Measurements from ENCODE around the gene ZC3H13.
A peak's percentile ranks its signal among the peaks of the same experiment; 100 is the strongest.

The ZC3H13 gene, protein sequence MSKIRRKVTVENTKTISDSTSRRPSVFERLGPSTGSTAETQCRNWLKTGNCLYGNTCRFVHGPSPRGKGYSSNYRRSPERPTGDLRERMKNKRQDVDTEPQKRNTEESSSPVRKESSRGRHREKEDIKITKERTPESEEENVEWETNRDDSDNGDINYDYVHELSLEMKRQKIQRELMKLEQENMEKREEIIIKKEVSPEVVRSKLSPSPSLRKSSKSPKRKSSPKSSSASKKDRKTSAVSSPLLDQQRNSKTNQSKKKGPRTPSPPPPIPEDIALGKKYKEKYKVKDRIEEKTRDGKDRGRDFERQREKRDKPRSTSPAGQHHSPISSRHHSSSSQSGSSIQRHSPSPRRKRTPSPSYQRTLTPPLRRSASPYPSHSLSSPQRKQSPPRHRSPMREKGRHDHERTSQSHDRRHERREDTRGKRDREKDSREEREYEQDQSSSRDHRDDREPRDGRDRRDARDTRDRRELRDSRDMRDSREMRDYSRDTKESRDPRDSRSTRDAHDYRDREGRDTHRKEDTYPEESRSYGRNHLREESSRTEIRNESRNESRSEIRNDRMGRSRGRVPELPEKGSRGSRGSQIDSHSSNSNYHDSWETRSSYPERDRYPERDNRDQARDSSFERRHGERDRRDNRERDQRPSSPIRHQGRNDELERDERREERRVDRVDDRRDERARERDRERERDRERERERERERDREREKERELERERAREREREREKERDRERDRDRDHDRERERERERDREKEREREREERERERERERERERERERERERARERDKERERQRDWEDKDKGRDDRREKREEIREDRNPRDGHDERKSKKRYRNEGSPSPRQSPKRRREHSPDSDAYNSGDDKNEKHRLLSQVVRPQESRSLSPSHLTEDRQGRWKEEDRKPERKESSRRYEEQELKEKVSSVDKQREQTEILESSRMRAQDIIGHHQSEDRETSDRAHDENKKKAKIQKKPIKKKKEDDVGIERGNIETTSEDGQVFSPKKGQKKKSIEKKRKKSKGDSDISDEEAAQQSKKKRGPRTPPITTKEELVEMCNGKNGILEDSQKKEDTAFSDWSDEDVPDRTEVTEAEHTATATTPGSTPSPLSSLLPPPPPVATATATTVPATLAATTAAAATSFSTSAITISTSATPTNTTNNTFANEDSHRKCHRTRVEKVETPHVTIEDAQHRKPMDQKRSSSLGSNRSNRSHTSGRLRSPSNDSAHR (N-terminal part only)
- total RNA-seq, result 84.6 to 150 (median 112) reads per million in 9 experiments

DNA sequence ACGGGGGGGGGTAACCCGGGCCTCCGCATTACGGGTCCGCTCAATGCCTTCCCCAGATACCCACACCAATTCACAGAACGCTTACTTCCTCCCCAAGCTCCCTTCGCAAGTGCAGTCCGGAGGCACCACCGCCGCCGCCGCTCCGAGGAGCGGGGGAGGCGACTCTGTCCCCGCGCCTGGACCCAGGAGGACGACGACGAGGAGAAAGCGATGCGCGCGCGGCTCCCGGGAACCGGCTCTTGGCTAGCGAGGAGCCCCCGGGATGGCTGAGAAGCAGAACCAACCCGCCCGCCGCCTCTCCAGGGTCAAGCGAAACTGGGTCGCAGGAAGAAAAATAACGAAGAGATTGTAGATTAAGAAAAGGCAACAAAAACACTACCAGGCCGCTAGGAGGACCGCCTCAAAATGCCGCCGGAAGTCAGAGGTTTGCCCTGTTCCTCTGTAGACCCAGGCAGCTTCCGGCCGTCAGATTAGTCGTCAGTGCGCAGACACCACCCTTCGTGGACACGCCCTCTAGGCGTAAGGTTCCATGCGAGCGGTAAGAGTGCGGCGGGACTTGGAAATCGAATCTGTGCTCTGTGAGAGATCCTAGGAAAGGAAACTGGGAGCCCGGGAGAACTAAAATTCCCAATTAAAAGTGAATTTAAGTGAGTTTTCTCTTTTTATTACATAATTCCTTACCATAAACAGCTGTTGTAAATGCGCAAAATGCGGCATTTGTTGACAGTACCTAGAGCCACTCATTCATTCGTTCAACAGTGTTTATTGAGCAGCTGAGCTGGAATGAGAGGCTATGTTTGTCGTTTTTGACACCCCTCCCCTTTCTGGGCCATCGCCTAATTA is at the start of gene ZC3H13:
Gene ZC3H13, minus strand, starts transcription at position 428 of the 843 bp plus-strand sequence. CDS start 7,239 bp downstream, outside the sequence.
- DNase-seq (peak; percentile 87 to 91 (median 88)), ATAC-seq (replicated peaks) (peak; percentile 97)
- H3K36me3 Mint-ChIP-seq (ENCODE audit: insufficient read depth), result peaks cover 8% of the 10 kb centered on the region
- H3K27me3 Mint-ChIP-seq, result peaks cover 11 to 17% of the 10 kb centered on the region in 2 donors
- H3K9me3 Mint-ChIP-seq, result no peaks in the 10 kb centered on the region
- peak within 1 kb of the TSS; percentile 97 for H3K27ac Mint-ChIP-seq
- peaks cover 14 to 32% of the 10 kb centered on the region in 2 donors for H3K4me1 Mint-ChIP-seq (ENCODE audit: low read depth in 2 of 2)
- H3K4me3 Mint-ChIP-seq, result peak within 1 kb of the TSS; percentile 91 to 92

DNA sequence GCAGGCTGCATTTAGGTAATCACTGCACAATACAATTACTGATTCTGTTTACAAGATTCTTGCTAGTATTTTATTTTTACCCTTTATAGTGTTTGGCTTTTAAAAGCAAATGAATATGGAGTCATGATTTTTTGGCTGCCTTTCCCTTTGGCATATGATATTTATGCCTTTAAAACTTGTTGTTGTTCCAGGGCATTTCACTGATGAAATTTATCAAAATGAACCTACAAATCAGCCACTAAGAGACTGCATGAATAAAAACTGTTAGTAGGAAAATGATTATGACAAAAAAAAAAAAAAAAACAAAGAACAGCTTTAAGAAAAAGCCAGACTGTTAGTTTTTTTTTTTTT is 49.7 kb upstream of the ZC3H13 start:
- H3K4me1 Mint-ChIP-seq (ENCODE audit: low read depth in 2 of 2), result no peaks in the 10 kb centered on the region
- no peak overlapping the region for H3K27ac Mint-ChIP-seq
- H3K36me3 Mint-ChIP-seq (ENCODE audit: insufficient read depth), result no peaks in the 10 kb centered on the region
- no peak for DNase-seq
- peaks cover 0 to 18% of the 10 kb centered on the region in 2 donors for H3K27me3 Mint-ChIP-seq
- H3K9me3 Mint-ChIP-seq, result no peaks in the 10 kb centered on the region
- ATAC-seq (replicated peaks), result no peak
- H3K4me3 Mint-ChIP-seq, result no peak overlapping the region

DNA sequence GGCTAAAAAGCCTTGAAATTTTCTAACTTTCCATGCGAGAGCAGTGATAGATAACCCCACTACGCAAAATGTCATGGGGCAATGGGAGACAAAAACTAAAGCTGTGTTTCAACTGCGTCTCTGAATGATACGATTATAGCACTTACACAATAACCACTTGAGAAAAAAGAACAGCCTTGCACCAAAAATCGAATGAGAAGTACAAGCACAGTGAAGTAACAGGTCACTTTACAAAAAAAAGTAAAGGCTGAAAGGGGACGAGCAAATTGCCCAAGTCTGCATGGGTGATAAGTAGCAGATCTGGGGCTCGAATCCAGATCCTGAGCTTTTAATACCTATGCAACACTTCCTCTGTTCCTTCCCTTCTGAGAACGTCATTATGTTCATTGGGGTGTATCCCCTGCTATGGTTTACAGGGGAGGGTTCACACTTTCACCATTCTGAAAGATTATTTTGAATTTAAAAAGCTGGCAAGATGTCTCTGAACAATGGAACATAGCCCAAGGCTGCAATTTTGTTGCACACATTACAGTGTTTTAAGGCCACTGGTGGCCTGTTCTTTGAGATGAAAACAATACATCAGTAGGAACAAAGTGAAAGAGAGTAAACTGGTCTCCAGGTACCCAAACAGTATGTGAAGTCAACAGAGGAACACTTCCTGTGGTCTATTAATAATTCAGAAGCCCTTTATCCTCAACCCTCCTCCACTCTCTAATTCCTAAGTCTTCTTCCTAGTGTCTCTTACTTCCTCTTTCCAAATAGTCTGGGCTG is 49.1 kb upstream of the ZC3H13 start:
- no peaks in the 10 kb centered on the region for H3K9me3 Mint-ChIP-seq
- no peak for ATAC-seq (replicated peaks)
- H3K27me3 Mint-ChIP-seq, result peaks cover 4 to 19% of the 10 kb centered on the region in 2 donors
- no peak for DNase-seq
- no peaks in the 10 kb centered on the region for H3K4me1 Mint-ChIP-seq (ENCODE audit: low read depth in 2 of 2)
- no peaks in the 10 kb centered on the region for H3K36me3 Mint-ChIP-seq (ENCODE audit: insufficient read depth)
- no peak overlapping the region for H3K27ac Mint-ChIP-seq
- no peak overlapping the region for H3K4me3 Mint-ChIP-seq

DNA sequence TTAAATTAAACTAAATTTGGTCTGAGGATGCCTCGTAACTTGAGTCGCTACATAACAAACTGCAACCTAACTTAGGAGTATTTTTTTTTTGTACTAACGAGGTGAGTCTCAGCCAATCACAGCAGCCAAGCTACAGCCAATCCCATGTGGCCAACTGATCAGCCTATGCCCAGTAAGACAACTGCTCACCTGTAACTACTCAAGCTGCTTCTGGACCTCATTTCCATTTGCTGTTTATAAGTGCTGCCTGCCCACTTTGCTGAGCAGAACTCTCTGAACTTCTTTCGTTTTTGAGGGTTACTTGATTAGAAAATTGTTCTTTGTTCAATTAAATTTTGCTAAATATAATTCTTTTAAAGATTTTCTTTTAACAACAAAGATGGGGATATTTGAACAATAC is 48.5 kb upstream of the ZC3H13 start:
- Mint-ChIP-seq H3K36me3 (ENCODE audit: insufficient read depth) (no peaks in the 10 kb centered on the region), H3K4me3 (no peak overlapping the region), H3K4me1 (ENCODE audit: low read depth in 2 of 2) (no peaks in the 10 kb centered on the region), H3K27me3 (peaks cover 11 to 26% of the 10 kb centered on the region in 2 donors), H3K27ac (no peak overlapping the region), H3K9me3 (no peaks in the 10 kb centered on the region)
- DNase-seq (no peak), ATAC-seq (replicated peaks) (no peak)

DNA sequence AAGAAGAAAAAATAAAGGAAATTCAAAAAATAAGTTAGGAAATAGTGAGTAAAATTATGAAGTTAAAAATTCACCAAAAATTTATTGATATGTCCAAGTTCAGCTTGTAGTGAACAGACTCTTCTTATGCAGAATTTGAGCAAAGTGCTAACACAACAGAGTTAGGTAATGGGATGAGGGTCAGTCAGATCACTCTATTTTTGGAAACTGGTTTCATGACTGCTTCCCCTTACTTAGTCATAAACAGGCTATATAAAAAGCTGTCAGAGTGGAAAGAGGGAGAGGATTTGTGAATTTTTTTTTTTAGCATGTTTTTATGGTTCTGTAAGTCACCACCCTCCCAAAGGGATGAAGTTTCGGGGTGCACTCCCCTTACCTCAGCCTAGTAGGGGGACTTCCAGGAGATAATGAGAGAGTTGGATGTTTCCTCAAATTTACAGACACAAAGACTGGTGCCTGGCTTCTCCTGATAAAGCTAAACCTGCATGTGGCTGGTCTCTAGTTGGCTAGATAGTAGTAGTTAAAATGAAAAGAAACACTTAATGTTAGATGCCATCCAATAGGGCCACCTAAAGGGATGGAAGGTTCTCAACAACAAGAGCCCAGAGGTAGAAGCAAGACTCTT is 47.8 kb upstream of the ZC3H13 start:
- Mint-ChIP-seq H3K4me3 (no peak overlapping the region), H3K36me3 (ENCODE audit: insufficient read depth) (no peaks in the 10 kb centered on the region), H3K27ac (no peak overlapping the region), H3K9me3 (no peaks in the 10 kb centered on the region), H3K27me3 (peaks cover 14 to 31% of the 10 kb centered on the region in 2 donors), H3K4me1 (ENCODE audit: low read depth in 2 of 2) (no peaks in the 10 kb centered on the region)
- ATAC-seq (replicated peaks) (no peak), DNase-seq (no peak)

DNA sequence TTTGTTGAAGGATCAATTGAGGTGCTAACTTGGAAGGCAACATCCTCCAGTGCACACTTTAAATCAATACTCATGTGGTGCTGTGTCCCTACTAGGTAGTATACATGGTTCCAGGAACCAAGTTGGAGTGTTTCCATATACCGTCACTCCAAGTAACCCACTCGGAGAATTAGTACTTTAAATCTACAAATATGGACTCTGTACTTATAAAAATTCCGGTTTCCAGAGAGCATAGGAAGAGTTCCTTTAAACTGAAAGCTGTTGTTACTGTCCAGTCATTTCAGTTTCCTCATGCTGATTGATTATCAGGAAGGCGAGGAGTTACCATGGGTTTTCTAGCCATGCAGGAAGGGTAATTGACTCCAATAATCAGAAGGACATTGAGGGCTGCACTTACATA is 45.1 kb upstream of the ZC3H13 start:
- Mint-ChIP-seq H3K4me1 (ENCODE audit: low read depth in 2 of 2) (no peaks in the 10 kb centered on the region), H3K9me3 (no peaks in the 10 kb centered on the region), H3K27me3 (peaks cover 39 to 58% of the 10 kb centered on the region in 2 donors), H3K4me3 (no peak overlapping the region), H3K27ac (no peak overlapping the region), H3K36me3 (ENCODE audit: insufficient read depth) (no peaks in the 10 kb centered on the region)
- ATAC-seq (replicated peaks) (no peak), DNase-seq (no peak)

DNA sequence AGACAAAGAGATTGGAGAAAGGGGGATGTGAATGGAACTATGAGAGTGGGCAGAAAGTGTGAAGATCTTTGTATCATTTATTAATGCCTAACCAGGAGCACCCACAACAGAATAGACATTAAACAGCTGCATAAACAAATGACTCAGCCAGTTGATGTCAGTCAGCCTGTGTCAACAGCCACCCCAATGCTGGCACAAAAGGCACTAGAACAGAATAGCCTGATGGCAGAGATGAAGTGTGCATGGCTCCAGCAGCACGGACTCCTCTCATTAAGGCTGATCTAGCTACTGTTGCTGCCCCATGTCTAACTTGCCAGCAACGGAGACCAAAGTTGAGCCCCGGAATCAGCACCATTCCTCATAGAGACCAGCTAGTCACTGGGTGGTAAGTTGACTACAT is 44.5 kb upstream of the ZC3H13 start:
- no peak overlapping the region for H3K4me3 Mint-ChIP-seq
- no peak overlapping the region for H3K27ac Mint-ChIP-seq
- ATAC-seq (replicated peaks), result no peak
- no peaks in the 10 kb centered on the region for H3K9me3 Mint-ChIP-seq
- peaks cover 46 to 64% of the 10 kb centered on the region in 2 donors for H3K27me3 Mint-ChIP-seq
- DNase-seq, result no peak
- no peaks in the 10 kb centered on the region for H3K36me3 Mint-ChIP-seq (ENCODE audit: insufficient read depth)
- H3K4me1 Mint-ChIP-seq (ENCODE audit: low read depth in 2 of 2), result no peaks in the 10 kb centered on the region

DNA sequence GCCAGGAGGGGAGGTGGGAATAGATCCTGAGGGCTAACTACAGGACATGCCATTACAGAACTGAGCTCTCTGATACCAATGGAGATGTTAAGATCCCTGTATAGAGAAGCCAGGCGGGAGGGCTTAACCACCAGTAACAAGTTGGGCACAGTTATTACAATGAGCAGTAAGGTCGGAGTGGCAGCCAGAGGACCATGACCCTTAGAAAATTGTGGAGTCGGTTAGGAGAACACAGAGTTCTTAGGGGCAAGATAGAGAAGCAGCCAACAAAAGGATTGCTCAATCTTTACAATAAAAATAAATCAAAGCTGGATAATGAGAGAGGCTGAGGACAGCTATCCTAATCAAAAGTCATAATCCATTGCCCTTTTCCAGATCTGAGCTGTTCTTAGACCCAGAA is 41.9 kb upstream of the ZC3H13 start:
- no peaks in the 10 kb centered on the region for H3K4me1 Mint-ChIP-seq (ENCODE audit: low read depth in 2 of 2)
- no peaks in the 10 kb centered on the region for H3K9me3 Mint-ChIP-seq
- ATAC-seq (replicated peaks) (no peak), DNase-seq (no peak)
- peaks cover 53 to 74% of the 10 kb centered on the region in 2 donors for H3K27me3 Mint-ChIP-seq
- H3K27ac Mint-ChIP-seq, result no peak overlapping the region
- no peaks in the 10 kb centered on the region for H3K36me3 Mint-ChIP-seq (ENCODE audit: insufficient read depth)
- H3K4me3 Mint-ChIP-seq, result no peak overlapping the region

DNA sequence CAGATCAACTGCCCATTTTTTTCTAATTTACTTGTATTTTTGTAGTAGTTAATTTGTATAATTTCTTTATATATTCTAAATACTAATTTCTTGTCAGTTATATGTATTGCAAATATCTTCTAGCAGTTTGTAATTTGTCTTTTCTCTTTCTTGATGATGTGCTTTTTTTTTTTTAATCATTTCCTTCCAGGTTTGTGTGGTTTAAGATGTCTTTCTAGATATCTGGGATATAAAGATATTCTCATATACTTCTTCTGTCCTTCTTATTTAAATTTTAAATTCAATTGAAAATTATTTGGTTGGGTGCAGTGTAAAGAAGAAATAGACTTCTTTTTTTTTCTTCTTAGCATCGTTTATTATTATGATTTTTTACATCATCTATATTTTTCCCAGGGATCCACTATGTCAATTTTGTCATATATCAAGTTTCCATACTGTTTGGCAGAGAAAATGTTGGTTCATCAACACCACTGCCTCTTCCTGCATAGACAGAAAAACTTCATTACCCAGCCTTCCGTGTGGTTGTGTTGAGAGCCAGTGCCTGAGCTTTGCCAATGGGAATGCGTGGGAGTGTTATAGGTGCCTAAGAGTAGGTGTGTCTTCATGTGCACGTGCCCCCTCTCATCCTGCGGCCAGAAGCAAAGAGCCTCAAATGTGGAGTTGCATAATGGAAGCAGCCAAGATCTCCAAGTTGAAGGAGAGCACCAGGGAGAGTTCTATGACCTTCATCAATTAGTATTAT is 36.4 kb upstream of the ZC3H13 start:
- no peaks in the 10 kb centered on the region for H3K4me1 Mint-ChIP-seq (ENCODE audit: low read depth in 2 of 2)
- no peak overlapping the region for H3K4me3 Mint-ChIP-seq
- DNase-seq (no peak), ATAC-seq (replicated peaks) (no peak)
- H3K36me3 Mint-ChIP-seq (ENCODE audit: insufficient read depth), result no peaks in the 10 kb centered on the region
- no peak overlapping the region for H3K27ac Mint-ChIP-seq
- H3K9me3 Mint-ChIP-seq, result no peaks in the 10 kb centered on the region
- peaks cover 26 to 50% of the 10 kb centered on the region in 2 donors for H3K27me3 Mint-ChIP-seq

DNA sequence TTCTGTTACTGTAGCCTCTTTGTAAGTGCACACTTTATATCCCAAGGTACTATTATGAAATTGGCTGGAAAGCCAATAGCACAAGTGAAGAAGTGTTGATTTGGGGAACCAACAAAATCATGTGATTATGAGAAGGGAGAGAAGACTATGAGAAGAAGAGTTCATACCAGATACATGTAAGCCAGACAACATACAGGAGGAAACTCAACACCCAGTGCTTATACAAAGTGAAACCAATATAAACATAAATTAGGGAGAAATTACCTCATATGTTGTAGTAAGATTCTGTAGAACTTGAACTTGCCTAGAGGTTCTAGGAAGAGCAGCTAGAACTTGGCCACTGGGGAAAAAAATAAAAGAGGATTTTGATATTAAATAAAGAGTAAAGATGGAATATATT is 34.9 kb upstream of the ZC3H13 start:
- H3K9me3 Mint-ChIP-seq, result no peaks in the 10 kb centered on the region
- DNase-seq (no peak), ATAC-seq (replicated peaks) (no peak)
- H3K27ac Mint-ChIP-seq, result no peak overlapping the region
- no peaks in the 10 kb centered on the region for H3K4me1 Mint-ChIP-seq (ENCODE audit: low read depth in 2 of 2)
- H3K4me3 Mint-ChIP-seq, result no peak overlapping the region
- peaks cover 12 to 34% of the 10 kb centered on the region in 2 donors for H3K27me3 Mint-ChIP-seq
- H3K36me3 Mint-ChIP-seq (ENCODE audit: insufficient read depth), result no peaks in the 10 kb centered on the region

DNA sequence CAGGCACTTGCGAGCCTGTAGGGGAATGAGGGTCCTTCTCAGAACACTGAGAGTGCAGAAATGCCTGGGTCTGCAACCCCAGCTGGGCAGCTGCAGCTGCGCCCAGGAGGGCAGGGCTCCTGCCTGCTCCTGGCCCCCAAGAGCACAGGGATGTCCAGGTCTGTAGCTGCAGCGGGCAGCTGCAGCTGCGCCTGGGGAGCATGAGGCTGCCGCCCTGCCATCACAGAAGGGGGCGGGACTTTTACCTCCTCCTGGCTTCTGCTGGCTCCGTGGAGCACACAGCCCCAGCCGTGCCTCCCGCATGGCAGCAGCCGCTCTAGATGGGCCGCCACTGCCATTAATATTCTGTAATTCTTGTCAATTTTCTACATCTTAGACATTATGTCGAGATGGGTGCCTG is 34.4 kb upstream of the ZC3H13 start:
- no peak for DNase-seq
- H3K4me1 Mint-ChIP-seq (ENCODE audit: low read depth in 2 of 2), result no peaks in the 10 kb centered on the region

More for the DNA sequence above, 34.4 kb upstream of the ZC3H13 start:
- no peak for ATAC-seq (replicated peaks)
- peaks cover 7 to 30% of the 10 kb centered on the region in 2 donors for H3K27me3 Mint-ChIP-seq
- no peak overlapping the region for H3K4me3 Mint-ChIP-seq
- no peaks in the 10 kb centered on the region for H3K36me3 Mint-ChIP-seq (ENCODE audit: insufficient read depth)
- no peaks in the 10 kb centered on the region for H3K9me3 Mint-ChIP-seq
- no peak overlapping the region for H3K27ac Mint-ChIP-seq
